Neural progenitor cell (in vitro differentiated cells): ENCODE data around the gene HMGB2. TPM values are rescaled to one million over a fixed set of nuclear protein-coding genes. Genes with fewer than 3 reads are reported as not detected.

Source experiments
- DNase-seq: peaks from one replicate; pipeline ENCODE4 v3.0.0-alpha.2; 2016; ENCODE audit warnings: low spot score
- H2AFZ ChIP-seq: fragments of 200-600 bp; sonication (generic); replicated peaks from 2 replicates; pipeline ENCODE4 v1.6.1; 2016; ENCODE audit warnings: antibody characterized with exemption
- H3F3A ChIP-seq: fragments of 200-600 bp; sonication (generic); 2 replicates; pipeline ENCODE4 v1.6.1; 2016; ENCODE audit warnings: antibody characterized with exemption, low read depth
- H3K27ac ChIP-seq: fragments of 200-600 bp; sonication (generic); 2 replicates; pipeline ENCODE4 v1.5.1; 2016; ENCODE audit warnings: mild to moderate bottlenecking
- H3K27me3 ChIP-seq: fragments of 200-600 bp; sonication (generic); 2 replicates; pipeline ENCODE4 v1.6.1; 2016; ENCODE audit warnings: mild to moderate bottlenecking, moderate library complexity
- H3K36me3 ChIP-seq: fragments of 200-600 bp; sonication (generic); 2 replicates; pipeline ENCODE4 v1.5.1; 2016
- H3K4me1 ChIP-seq: fragments of 200-600 bp; sonication (generic); 2 replicates; pipeline ENCODE4 v1.6.1; 2016; ENCODE audit warnings: mixed run types
- H3K4me2 ChIP-seq: fragments of 200-600 bp; sonication (generic); 2 replicates; pipeline ENCODE4 v1.6.1; 2016
- H3K4me3 ChIP-seq: fragments of 200-600 bp; sonication (generic); 2 replicates; pipeline ENCODE4 v1.5.1; 2016
- H3K79me2 ChIP-seq: fragments of 200-600 bp; sonication (generic); 2 replicates; pipeline ENCODE4 v1.6.1; 2016; ENCODE audit warnings: low read depth
- H3K9ac ChIP-seq: fragments of 200-600 bp; sonication (generic); 2 replicates; pipeline ENCODE4 v1.6.1; 2016
- H3K9me3 ChIP-seq: fragments of 200-600 bp; sonication (generic); 2 replicates; pipeline ENCODE4 v1.5.1; 2016; ENCODE audit warnings: low read depth
- H4K20me1 ChIP-seq: fragments of 200-600 bp; sonication (generic); 2 replicates; pipeline ENCODE4 v1.6.1; 2016; ENCODE audit warnings: low read depth
- H3K27ac Mint-ChIP-seq: 3 replicates; pipeline ENCODE4 v1.8.0; 2021; ENCODE audit warnings: mixed read lengths
- H3K27me3 Mint-ChIP-seq: 2 replicates; pipeline ENCODE4 v1.8.0; 2022; ENCODE audit warnings: low read depth, mild to moderate bottlenecking, inconsistent platforms, moderate library complexity, mixed read lengths; ENCODE audit not compliant: insufficient read depth
- H3K36me3 Mint-ChIP-seq: 3 replicates; pipeline ENCODE4 v1.8.0; 2021; ENCODE audit warnings: mixed read lengths
- H3K4me1 Mint-ChIP-seq: 3 replicates; pipeline ENCODE4 v1.8.0; 2021; ENCODE audit warnings: mixed read lengths
- H3K4me3 Mint-ChIP-seq: 3 replicates; pipeline ENCODE4 v1.8.0; 2021; ENCODE audit warnings: mild to moderate bottlenecking, moderate library complexity, mixed read lengths
- H3K9me3 Mint-ChIP-seq: 3 replicates; pipeline ENCODE4 v1.8.0; 2020; ENCODE audit warnings: mixed read lengths
- CTCF ChIP-seq: fragments of 200-600 bp; sonication (generic); IDR thresholded peaks from 2 replicates; pipeline ENCODE4 v1.5.1; 2017; ENCODE audit warnings: antibody characterized with exemption, mild to moderate bottlenecking
- EZH2 ChIP-seq: fragments of 200-600 bp; sonication (generic); IDR thresholded peaks from 2 replicates; pipeline ENCODE4 v1.6.1; 2017; ENCODE audit warnings: antibody characterized with exemption, mild to moderate bottlenecking, moderate library complexity
- EZH2phosphoT487 ChIP-seq: fragments of 200-600 bp; sonication (generic); IDR thresholded peaks from 2 replicates; pipeline ENCODE4 v1.6.1; 2017; ENCODE audit warnings: antibody characterized with exemption
- total RNA-seq: library from RNA; depleted of rRNA; stranded (reverse); fragments of >200 nt; gene quantifications from 2 replicates; pipeline ENCODE4 v1.2.3, GENCODE V29; 2015; ENCODE audit warnings: low replicate concordance

Gene HMGB2
- total RNA-seq, 1 donor from 2014 or later = 1,033 TPM

- H3K36me3 Mint-ChIP-seq = peaks cover 7% of the 10 kb centered on the region
- DNase-seq = peak; percentile 17
- H3K9me3 Mint-ChIP-seq = no peaks in the 10 kb centered on the region
- H2AFZ ChIP-seq = peak overlapping the region; percentile 50
- H3K4me3 ChIP-seq = no peak overlapping the region
- H3K27me3 Mint-ChIP-seq = no peaks in the 10 kb centered on the region
- no peak overlapping the region for H3K4me2 ChIP-seq
- TF ChIP-seq EZH2 (no peak), CTCF (peak; percentile 49), EZH2phosphoT487 (no peak)
- H3K9ac ChIP-seq = no peak overlapping the region
- no peaks in the 10 kb centered on the region for H3K4me1 Mint-ChIP-seq
- no peak overlapping the region for H3K27ac ChIP-seq
- no peaks in the 10 kb centered on the region for H3K79me2 ChIP-seq
- no peaks in the 10 kb centered on the region for H3K9me3 ChIP-seq
- no peak overlapping the region for H3K27ac Mint-ChIP-seq
- no peaks in the 10 kb centered on the region for H3K27me3 ChIP-seq
- no peaks in the 10 kb centered on the region for H3K36me3 ChIP-seq
- no peaks in the 10 kb centered on the region for H4K20me1 ChIP-seq
- no peaks in the 10 kb centered on the region for H3K4me1 ChIP-seq
- H3F3A ChIP-seq = no peaks in the 10 kb centered on the region
- no peak overlapping the region for H3K4me3 Mint-ChIP-seq
These were observed 26.5 kb upstream of the HMGB2 start for GRCh38 chr4:173360587-173361221.

- no peaks in the 10 kb centered on the region for H3K27me3 ChIP-seq
- H3K36me3 ChIP-seq = no peaks in the 10 kb centered on the region
- H3K9ac ChIP-seq = no peak overlapping the region
- no peak overlapping the region for H3K27ac ChIP-seq
- no peak overlapping the region for H3K4me3 ChIP-seq
- H3F3A ChIP-seq = no peaks in the 10 kb centered on the region
- H3K9me3 ChIP-seq = no peaks in the 10 kb centered on the region
- no peak overlapping the region for H2AFZ ChIP-seq
- H3K9me3 Mint-ChIP-seq = no peaks in the 10 kb centered on the region
- no peak overlapping the region for H3K27ac Mint-ChIP-seq
- H3K4me1 ChIP-seq = no peaks in the 10 kb centered on the region
- TF ChIP-seq EZH2phosphoT487 = no peak
- no peak for TF ChIP-seq EZH2
- no peak for TF ChIP-seq CTCF
- no peak for DNase-seq
- no peaks in the 10 kb centered on the region for H3K79me2 ChIP-seq
- H3K36me3 Mint-ChIP-seq = peaks cover 5% of the 10 kb centered on the region
- no peaks in the 10 kb centered on the region for H4K20me1 ChIP-seq
- no peak overlapping the region for H3K4me3 Mint-ChIP-seq
- no peaks in the 10 kb centered on the region for H3K27me3 Mint-ChIP-seq
- H3K4me1 Mint-ChIP-seq = no peaks in the 10 kb centered on the region
- H3K4me2 ChIP-seq = no peak overlapping the region
These were observed 23.8 kb upstream of the HMGB2 start for GRCh38 chr4:173357939-173358338.

GRCh38 chr4:173347467-173347866 is 13.3 kb upstream of the HMGB2 start:
- TF ChIP-seq CTCF (no peak), EZH2 (no peak), EZH2phosphoT487 (no peak)
- H3K36me3 ChIP-seq = no peaks in the 10 kb centered on the region
- Mint-ChIP-seq H3K27me3 (no peaks in the 10 kb centered on the region), H3K9me3 (no peaks in the 10 kb centered on the region), H3K27ac (no peak overlapping the region), H3K4me3 (no peak overlapping the region), H3K4me1 (peaks cover 7% of the 10 kb centered on the region), H3K36me3 (peaks cover 4% of the 10 kb centered on the region)
- no peak overlapping the region for H3K9ac ChIP-seq
- H3K27me3 ChIP-seq = no peaks in the 10 kb centered on the region
- H3F3A ChIP-seq = peaks cover 11% of the 10 kb centered on the region
- no peaks in the 10 kb centered on the region for H4K20me1 ChIP-seq
- no peaks in the 10 kb centered on the region for H3K79me2 ChIP-seq
- no peak for DNase-seq
- no peaks in the 10 kb centered on the region for H3K9me3 ChIP-seq
- H3K4me3 ChIP-seq = no peak overlapping the region
- H3K27ac ChIP-seq = no peak overlapping the region
- no peak overlapping the region for H3K4me2 ChIP-seq
- H2AFZ ChIP-seq = no peak overlapping the region
- H3K4me1 ChIP-seq = peaks cover 17% of the 10 kb centered on the region
